Mesenchymal stem cell (in vitro differentiated cells and primary cell): ENCODE results near the gene SDC4.

Experiments used
- DNase-seq: peaks from one replicate; pipeline ENCODE4 v3.0.0-alpha.2; 2013
- H2AFZ ChIP-seq: one replicate; pipeline ENCODE4 v1.6.1; 2013; ENCODE audit warnings: low read depth, mild to moderate bottlenecking, control low read depth, inconsistent platforms, low read length, moderate library complexity
- H2AK5ac ChIP-seq: 2 replicates; pipeline ENCODE4 v1.6.1; 2013; ENCODE audit warnings: low read length, moderate library complexity, mild to moderate bottlenecking, inconsistent platforms; ENCODE audit not compliant: severe bottlenecking
- H2BK120ac ChIP-seq: one replicate; pipeline ENCODE4 v1.6.1; 2013; ENCODE audit warnings: low read depth, mild to moderate bottlenecking, inconsistent platforms, low read length, moderate library complexity
- H2BK12ac ChIP-seq, 2 experiments: one replicate each; pipeline ENCODE4 v1.6.1; 2013; ENCODE audit warnings: inconsistent platforms in 2 of 2, low read length in 2 of 2, mild to moderate bottlenecking in 2 of 2, moderate library complexity in 2 of 2, control low read depth in 1 of 2
- H2BK15ac ChIP-seq: one replicate; pipeline ENCODE4 v1.6.1; 2013; ENCODE audit warnings: mild to moderate bottlenecking, low read depth, inconsistent platforms; ENCODE audit not compliant: poor library complexity, severe bottlenecking
- H2BK5ac ChIP-seq: 2 replicates; pipeline ENCODE4 v1.6.1; 2013; ENCODE audit warnings: low read depth, mild to moderate bottlenecking, low read length, control low read depth, inconsistent platforms; ENCODE audit not compliant: poor library complexity, severe bottlenecking
- H3K14ac ChIP-seq, 2 experiments: one replicate each; pipeline ENCODE4 v1.6.1; 2013; ENCODE audit warnings: inconsistent platforms in 2 of 2, low read length in 2 of 2, control low read depth in 1 of 2, mild to moderate bottlenecking in 1 of 2, moderate library complexity in 1 of 2
- H3K18ac ChIP-seq, 2 experiments: one replicate each; pipeline ENCODE4 v1.6.1; 2013; ENCODE audit warnings: inconsistent platforms in 2 of 2, low read length in 2 of 2, control low read depth in 1 of 2, low read depth in 1 of 2, mild to moderate bottlenecking in 1 of 2
- H3K23ac ChIP-seq, 2 experiments: one replicate each; pipeline ENCODE4 v1.6.1; 2013; ENCODE audit warnings: inconsistent platforms in 2 of 2, low read length in 2 of 2, mild to moderate bottlenecking in 2 of 2, moderate library complexity in 2 of 2, control low read depth in 1 of 2
- H3K27ac ChIP-seq: 2 replicates; pipeline ENCODE4 v1.5.1; 2013; ENCODE audit warnings: mild to moderate bottlenecking, moderate library complexity, low read length, control low read depth, inconsistent platforms; ENCODE audit not compliant: poor library complexity, severe bottlenecking
- H3K27me3 ChIP-seq, 2 experiments: 2 replicates each; pipeline versions ENCODE4 v1.6.1 to v1.7.0; 2013; ENCODE audit warnings: low read length in 2 of 2, mild to moderate bottlenecking in 2 of 2, moderate library complexity in 2 of 2, control low read depth in 1 of 2, inconsistent platforms in 1 of 2; ENCODE audit not compliant: control insufficient read depth in 1 of 2, insufficient read depth in 1 of 2
- H3K36me3 ChIP-seq, 2 experiments: 2 replicates each; pipeline versions ENCODE4 v1.6.1 to v1.7.0; 2013; ENCODE audit warnings: low read length in 2 of 2, control low read depth in 1 of 2, inconsistent platforms in 1 of 2, low read depth in 1 of 2, mild to moderate bottlenecking in 1 of 2; ENCODE audit not compliant: insufficient read depth in 2 of 2, control insufficient read depth in 1 of 2
- H3K4ac ChIP-seq, 2 experiments: one replicate each; pipeline ENCODE4 v1.6.1; 2013; ENCODE audit warnings: inconsistent platforms in 2 of 2, low read length in 2 of 2, mild to moderate bottlenecking in 2 of 2, moderate library complexity in 2 of 2, control low read depth in 1 of 2, low read depth in 1 of 2
- H3K4me1 ChIP-seq: 2 replicates; pipeline ENCODE4 v1.6.1; 2013; ENCODE audit warnings: low read depth, low read length, control low read depth; ENCODE audit not compliant: control insufficient read depth, insufficient read depth
- H3K4me2 ChIP-seq: 2 replicates; pipeline ENCODE4 v1.6.1; 2013; ENCODE audit warnings: low read length, mild to moderate bottlenecking, inconsistent platforms; ENCODE audit not compliant: poor library complexity, severe bottlenecking
- H3K4me3 ChIP-seq, 2 experiments: 2 replicates each; pipeline versions ENCODE4 v1.5.1 to v1.7.0; 2013; ENCODE audit warnings: low read length in 2 of 2, mild to moderate bottlenecking in 2 of 2, control low read depth in 1 of 2, low read depth in 1 of 2; ENCODE audit not compliant: insufficient read depth in 1 of 2
- H3K79me1 ChIP-seq: replicated peaks from 2 replicates; pipeline ENCODE4 v1.6.1; 2013; ENCODE audit warnings: mild to moderate bottlenecking, control low read depth, low read length, inconsistent platforms; ENCODE audit not compliant: poor library complexity, severe bottlenecking
- H3K9ac ChIP-seq: 2 replicates; pipeline ENCODE4 v1.7.0; 2013; ENCODE audit warnings: mild to moderate bottlenecking, low read length, moderate library complexity
- H3K9me3 ChIP-seq: 2 replicates; pipeline ENCODE4 v1.7.0; 2013; ENCODE audit warnings: mild to moderate bottlenecking, low read length; ENCODE audit not compliant: control insufficient read depth
- H4K8ac ChIP-seq: one replicate; pipeline ENCODE4 v1.6.1; 2013; ENCODE audit warnings: inconsistent platforms, mild to moderate bottlenecking, low read length, moderate library complexity
- H4K91ac ChIP-seq: one replicate; pipeline ENCODE4 v1.6.1; 2013; ENCODE audit warnings: mild to moderate bottlenecking, low read length, inconsistent platforms
- WGBS: methylation state at CpG from one replicate; pipeline ENCODE4 v1.1.7; 2013; ENCODE audit warnings: mixed read lengths; 5-methylcytosine and 5-hydroxymethylcytosine counted together

The SDC4 gene

DNA sequence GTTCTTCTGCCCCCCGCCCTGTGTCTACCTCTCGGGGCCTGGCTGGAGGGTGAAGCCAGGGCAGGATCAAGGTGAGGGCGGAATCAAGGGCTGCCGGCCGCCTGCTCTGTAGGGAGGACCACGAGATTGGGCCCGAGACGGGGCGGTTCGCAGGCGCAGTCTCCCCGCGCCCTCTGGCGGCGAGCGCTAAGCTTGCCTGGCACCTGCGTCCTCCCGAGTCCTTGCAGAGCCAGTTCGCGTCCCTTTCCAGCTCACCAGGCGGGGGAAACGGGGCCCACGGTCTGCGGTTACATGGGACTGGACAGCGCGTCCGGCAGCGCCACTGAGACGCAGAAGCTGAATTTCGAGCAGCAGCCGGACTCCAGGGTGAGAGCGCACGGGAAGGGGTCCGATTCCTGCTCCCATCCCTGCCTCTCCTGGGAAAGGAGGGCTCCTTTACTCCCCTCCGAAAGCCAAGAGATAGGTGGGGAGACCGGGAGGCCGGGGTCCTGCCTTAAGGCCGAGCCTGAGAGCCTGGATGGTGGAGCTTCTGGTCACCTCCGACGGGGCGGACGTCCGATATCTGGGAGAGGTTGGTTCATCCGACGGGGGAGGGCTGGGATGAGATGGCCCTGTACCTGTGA, 36.5 kb downstream of the SDC4 start:
- Histone ChIP-seq H3K4me2 (no peak overlapping the region), H3K36me3 (peaks cover 0 to 4% of the 10 kb centered on the region in 2 experiments), H2BK120ac (no peak overlapping the region), H4K91ac (no peak overlapping the region), H3K9me3 (no peaks in the 10 kb centered on the region), H4K8ac (no peak overlapping the region), H3K27me3 (peaks cover 0 to 75% of the 10 kb centered on the region in 2 experiments), H3K18ac (no peak overlapping the region), H3K4me1 (peaks cover 5% of the 10 kb centered on the region), H2BK5ac (no peak overlapping the region), H3K4ac (no peak overlapping the region), H3K23ac (no peak overlapping the region), H2BK12ac (no peak overlapping the region), H3K14ac (no peak overlapping the region), H3K27ac (no peak overlapping the region), H2AFZ (no peak overlapping the region), H3K9ac (no peak overlapping the region), H2BK15ac (no peak overlapping the region), H3K79me1 (no peaks in the 10 kb centered on the region), H2AK5ac (no peak overlapping the region), H3K4me3 (no peak overlapping the region)
- peak; percentile 50 for DNase-seq
- 24% methylated on average over 45 of the region's 45 CpGs for WGBS

DNA sequence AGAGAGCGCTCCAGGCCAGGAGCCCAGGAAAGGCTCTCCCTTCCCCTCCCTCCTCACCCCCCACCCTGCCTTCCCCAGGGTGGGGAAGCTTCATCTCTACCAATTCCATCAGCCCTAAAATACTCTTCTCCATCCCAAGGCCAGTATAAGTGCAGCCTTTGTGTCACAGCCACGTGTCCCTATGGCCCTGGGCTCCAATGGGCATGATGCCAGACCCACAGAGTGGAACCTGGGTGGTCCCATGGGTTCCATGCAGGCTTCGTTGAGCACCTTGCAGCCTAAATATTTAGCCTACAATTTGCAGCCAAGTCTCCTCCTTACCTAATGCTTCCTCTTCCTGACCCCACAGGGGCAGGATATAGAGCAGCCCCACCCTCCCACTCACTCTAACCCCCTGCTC, 39.1 kb downstream of the SDC4 start:
- peaks cover 0 to 6% of the 10 kb centered on the region in 2 experiments for H3K36me3 ChIP-seq
- H3K4me2 ChIP-seq, result no peak overlapping the region
- H3K14ac ChIP-seq, result no peak overlapping the region
- no peak overlapping the region for H3K27ac ChIP-seq
- no peak overlapping the region for H3K4me3 ChIP-seq
- no peaks in the 10 kb centered on the region for H3K79me1 ChIP-seq
- H2AFZ ChIP-seq, result no peak overlapping the region
- H2BK120ac ChIP-seq, result no peak overlapping the region
- 71% methylated on average over 3 of the region's 3 CpGs for WGBS
- no peak overlapping the region for H3K9ac ChIP-seq
- H4K91ac ChIP-seq, result no peak overlapping the region
- no peak overlapping the region for H4K8ac ChIP-seq
- peaks cover 0 to 77% of the 10 kb centered on the region in 2 experiments for H3K27me3 ChIP-seq
- H2BK12ac ChIP-seq, result no peak overlapping the region
- no peak overlapping the region for H3K23ac ChIP-seq
- H2BK15ac ChIP-seq, result no peak overlapping the region
- no peak overlapping the region for H2BK5ac ChIP-seq
- H3K9me3 ChIP-seq, result no peaks in the 10 kb centered on the region
- no peak overlapping the region for H3K18ac ChIP-seq
- no peak for DNase-seq
- no peak overlapping the region for H3K4ac ChIP-seq
- no peak overlapping the region for H2AK5ac ChIP-seq
- peaks cover 7% of the 10 kb centered on the region for H3K4me1 ChIP-seq

DNA sequence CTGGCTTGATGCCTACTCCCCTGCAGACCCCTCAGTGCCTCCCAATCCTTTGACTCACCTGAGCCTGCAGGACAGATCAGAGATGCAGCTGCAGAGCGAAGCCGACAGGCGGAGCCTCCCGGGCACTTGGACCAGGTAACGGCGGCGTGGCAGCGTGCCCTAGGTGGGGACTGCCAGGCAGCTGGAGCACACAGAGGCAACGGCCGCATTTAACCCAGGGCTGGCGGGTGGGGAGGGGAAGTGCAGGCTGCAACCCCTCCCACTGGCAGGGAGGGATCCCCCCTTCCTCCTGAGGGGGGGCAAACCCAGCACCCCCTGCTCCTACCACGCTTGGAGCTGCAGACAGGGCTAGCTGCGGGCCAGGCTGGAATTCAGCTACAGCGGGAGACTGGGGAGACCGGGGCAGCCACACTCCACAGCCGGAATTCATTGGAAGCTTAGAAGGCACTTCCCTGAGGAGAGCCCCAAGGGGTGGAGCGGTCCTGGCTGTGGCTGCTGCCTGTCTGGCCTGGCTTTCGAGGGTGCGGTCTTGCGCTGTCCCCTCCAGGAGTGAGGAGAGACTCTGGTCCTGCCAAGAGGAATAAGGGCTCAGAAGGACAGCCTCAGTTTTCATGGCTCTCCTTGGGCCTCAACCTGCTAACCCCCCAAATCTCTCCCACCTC, 40.0 kb downstream of the SDC4 start, which contains the start of gene MATN4:
Gene MATN4, minus strand, starts transcription at position 183 of the 662 bp plus-strand sequence. CDS start 2,717 bp downstream, outside the sequence.
- Histone ChIP-seq H3K9me3 (no peaks in the 10 kb centered on the region), H3K36me3 (peaks cover 0 to 5% of the 10 kb centered on the region in 2 experiments), H4K91ac (no peak within 1 kb of the TSS), H3K4ac (no peak within 1 kb of the TSS), H3K4me1 (peaks cover 7% of the 10 kb centered on the region), H4K8ac (no peak within 1 kb of the TSS), H3K79me1 (no peaks in the 10 kb centered on the region), H3K9ac (no peak within 1 kb of the TSS), H3K27ac (no peak within 1 kb of the TSS), H2BK15ac (no peak within 1 kb of the TSS), H2BK120ac (no peak within 1 kb of the TSS), H2BK12ac (no peak within 1 kb of the TSS), H2AFZ (no peak within 1 kb of the TSS), H3K18ac (no peak within 1 kb of the TSS), H3K4me2 (no peak within 1 kb of the TSS), H3K23ac (no peak within 1 kb of the TSS), H2AK5ac (no peak within 1 kb of the TSS), H3K14ac (no peak within 1 kb of the TSS), H2BK5ac (no peak within 1 kb of the TSS), H3K27me3 (peaks cover 0 to 74% of the 10 kb centered on the region in 2 experiments), H3K4me3 (no peak within 1 kb of the TSS)
- no peak for DNase-seq
- 53% methylated on average over 20 of the region's 20 CpGs for WGBS

DNA sequence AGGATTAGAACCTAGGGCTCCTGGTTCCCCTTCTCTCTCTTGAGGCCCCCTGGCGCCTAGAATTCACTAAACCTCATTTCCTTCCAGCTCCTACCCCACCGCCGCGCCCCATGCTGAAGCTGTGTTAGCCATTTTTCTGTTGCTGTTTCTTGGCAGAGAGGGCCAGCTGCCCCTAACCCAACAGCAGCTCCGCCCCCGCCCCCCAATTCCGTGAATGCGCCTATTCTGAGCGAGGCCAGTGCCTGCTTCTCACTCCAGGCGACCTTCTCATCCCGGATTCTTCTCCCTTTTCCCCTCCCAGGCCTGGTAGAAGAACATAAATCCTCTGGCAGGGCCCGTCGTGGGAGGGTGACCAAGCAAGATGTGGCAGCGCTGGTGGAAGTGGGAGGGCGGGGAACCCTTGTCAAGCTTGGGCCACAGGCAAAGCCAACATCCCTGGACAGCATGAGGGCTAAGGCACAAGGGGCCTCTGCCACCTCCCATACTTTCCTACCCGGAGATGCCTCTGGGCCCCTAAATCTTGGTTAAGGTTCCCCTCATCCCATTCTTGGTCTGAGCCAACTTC, 41.1 kb downstream of the SDC4 start:
- H3K4me1 ChIP-seq, result peaks cover 7% of the 10 kb centered on the region
- no peak overlapping the region for H2BK15ac ChIP-seq
- no peak for DNase-seq
- H3K79me1 ChIP-seq, result no peaks in the 10 kb centered on the region
- no peak overlapping the region for H3K4me3 ChIP-seq
- H3K4ac ChIP-seq, result no peak overlapping the region
- no peak overlapping the region for H2BK120ac ChIP-seq
- WGBS, result 71% methylated on average over 15 of the region's 16 CpGs
- H3K36me3 ChIP-seq, result peaks cover 0 to 5% of the 10 kb centered on the region in 2 experiments
- H2BK12ac ChIP-seq, result no peak overlapping the region
- H3K23ac ChIP-seq, result no peak overlapping the region
- H3K14ac ChIP-seq, result no peak overlapping the region
- no peak overlapping the region for H2AFZ ChIP-seq
- H3K9me3 ChIP-seq, result no peaks in the 10 kb centered on the region
- no peak overlapping the region for H3K18ac ChIP-seq
- H3K27ac ChIP-seq, result no peak overlapping the region
- H2AK5ac ChIP-seq, result no peak overlapping the region
- H3K4me2 ChIP-seq, result no peak overlapping the region
- no peak overlapping the region for H4K91ac ChIP-seq
- no peak overlapping the region for H4K8ac ChIP-seq
- H2BK5ac ChIP-seq, result no peak overlapping the region
- H3K9ac ChIP-seq, result no peak overlapping the region
- peaks cover 0 to 66% of the 10 kb centered on the region in 2 experiments for H3K27me3 ChIP-seq
